NT2/D1 (cell line): ENCODE results near the gene PITHD1.

Experiments
- YY1 ChIP-seq: IDR thresholded peaks from 2 replicates; pipeline ENCODE4 v1.6.1; 2011; ENCODE audit not compliant: insufficient read length, insufficient read depth
- ZNF274 ChIP-seq: IDR thresholded peaks from 2 replicates; pipeline ENCODE4 v1.6.1; 2011; ENCODE audit warnings: mild to moderate bottlenecking, low read depth, low read length

DNA sequence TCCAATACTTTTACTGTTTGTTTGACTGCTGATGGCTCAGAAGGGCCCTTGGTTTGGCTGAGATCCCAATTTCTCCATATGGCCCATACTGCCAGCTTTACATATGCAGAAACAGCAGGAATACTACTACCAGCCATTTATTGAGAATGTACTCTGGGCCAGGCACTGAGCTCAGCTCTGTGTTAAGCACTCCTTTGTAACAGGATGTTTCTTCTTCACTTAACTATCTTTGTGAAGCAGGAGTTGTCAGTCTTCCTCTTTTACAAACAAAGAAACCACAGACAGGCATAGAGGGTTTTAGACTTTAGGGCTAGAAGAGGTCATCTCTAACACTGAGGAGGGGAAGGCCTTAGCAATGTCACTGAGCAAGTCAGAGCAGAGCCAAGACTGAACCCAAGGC, 38.7 kb downstream of the PITHD1 start:
- TF ChIP-seq YY1 (no peak), ZNF274 (no peak)
